CD4-positive, alpha-beta T cell treated with Interleukin-4 for 4 hours (primary cell): ENCODE measurements around the gene INTS13.
"Not testable (repeated sequence)": the region's sequence is repeated elsewhere in the genome, so short reads cannot be mapped to it uniquely, and the experiment has no call there.

Experiments
- DNase-seq: peaks from one replicate; pipeline ENCODE4 v3.0.0-alpha.2; 2020

INTS13 gene

GRCh38 chr12:26929590-26929989 is 8.2 kb downstream of the INTS13 start:
- no peak for DNase-seq

- no peak for DNase-seq
Measured at GRCh38 chr12:26928661-26929060, 9.1 kb downstream of the INTS13 start.

- no peak for DNase-seq
Measured at GRCh38 chr12:26921886-26922285, 15.9 kb downstream of the INTS13 start.

- DNase-seq = no peak
Measured at GRCh38 chr12:26919216-26919555, 18.6 kb downstream of the INTS13 start.

GRCh38 chr12:26918321-26919215 is 19.2 kb downstream of the INTS13 start:
- DNase-seq = no peak

GRCh38 chr12:26906704-26907103 is 31.1 kb downstream of the INTS13 start:
- DNase-seq = no peak

GRCh38 chr12:26906024-26906423 is 31.8 kb downstream of the INTS13 start:
- no peak for DNase-seq

- not testable (repeated sequence) for DNase-seq
Measured at GRCh38 chr12:26903396-26903795, 34.4 kb downstream of the INTS13 start.

GRCh38 chr12:26896913-26897312 is 40.9 kb downstream of the INTS13 start:
- no peak for DNase-seq

GRCh38 chr12:26895672-26896071 is 42.1 kb downstream of the INTS13 start:
- DNase-seq = no peak

GRCh38 chr12:26891704-26892103 is 46.1 kb downstream of the INTS13 start:
- DNase-seq = no peak

GRCh38 chr12:26890784-26891183 is 47.0 kb downstream of the INTS13 start:
- DNase-seq = no peak

GRCh38 chr12:26884765-26885576 is 52.8 kb downstream of the INTS13 start:
- DNase-seq = peak; percentile 89

GRCh38 chr12:26880625-26881024 is 57.2 kb downstream of the INTS13 start:
- no peak for DNase-seq

GRCh38 chr12:26878661-26879119 is 59.1 kb downstream of the INTS13 start:
- DNase-seq = no peak

GRCh38 chr12:26874501-26875296 is 63.1 kb downstream of the INTS13 start:
- no peak for DNase-seq

- DNase-seq = no peak
Measured at GRCh38 chr12:26872625-26873024, 65.2 kb downstream of the INTS13 start.

GRCh38 chr12:26871985-26872384 is 65.8 kb downstream of the INTS13 start:
- DNase-seq = no peak

- no peak for DNase-seq
Measured at GRCh38 chr12:26870491-26871419, 67.0 kb downstream of the INTS13 start.

GRCh38 chr12:26869908-26870459 is 67.8 kb downstream of the INTS13 start:
- no peak for DNase-seq

- no peak for DNase-seq
Measured at GRCh38 chr12:26869104-26869494, 68.7 kb downstream of the INTS13 start.
